Progenitor cell of endocrine pancreas (in vitro differentiated cells): ENCODE results near the gene DCLRE1B. TPM values are rescaled to one million over a fixed set of nuclear protein-coding genes. Genes with fewer than 3 reads are reported as not detected.

ENCODE experiments used
- DNase-seq: peaks from one replicate; pipeline ENCODE4 v3.0.0; 2021; ENCODE audit warnings: low spot score; ENCODE audit not compliant: unreplicated experiment
- H3K27ac Mint-ChIP-seq: 2 replicates; pipeline ENCODE4 v1.8.0; 2021; ENCODE audit warnings: mild to moderate bottlenecking, moderate library complexity, mixed read lengths
- H3K27me3 Mint-ChIP-seq: 2 replicates; pipeline ENCODE4 v1.8.0; 2021; ENCODE audit warnings: mixed read lengths
- H3K36me3 Mint-ChIP-seq: 2 replicates; pipeline ENCODE4 v1.8.0; 2022; ENCODE audit warnings: mixed read lengths; ENCODE audit not compliant: insufficient read depth
- H3K4me1 Mint-ChIP-seq: 2 replicates; pipeline ENCODE4 v1.8.0; 2021; ENCODE audit warnings: low read depth, mixed read lengths
- H3K4me3 Mint-ChIP-seq: 2 replicates; pipeline ENCODE4 v1.8.0; 2021; ENCODE audit warnings: low read depth, mild to moderate bottlenecking, moderate library complexity, mixed read lengths
- H3K9me3 Mint-ChIP-seq: 2 replicates; pipeline ENCODE4 v1.8.0; 2021; ENCODE audit warnings: low read depth, mixed read lengths
- CTCF ChIP-seq: fragments of 200-600 bp; sonication (generic); IDR thresholded peaks from one replicate; pipeline ENCODE4 v1.5.0; 2021; ENCODE audit warnings: antibody characterized with exemption, mild to moderate bottlenecking; ENCODE audit not compliant: unreplicated experiment
- total RNA-seq: library from RNA; stranded (reverse); gene quantifications from 2 replicates; pipeline ENCODE4 v1.2.1, GENCODE V29; 2021

Gene DCLRE1B
- total RNA-seq, 1 donor from 2014 or later, result 10.2 TPM

GRCh38 chr1:113949007-113949406 lies 43.9 kb downstream of the DCLRE1B start:
- Mint-ChIP-seq H3K36me3 (peaks cover 16% of the 10 kb centered on the region), H3K4me1 (peaks cover 22% of the 10 kb centered on the region), H3K27me3 (no peaks in the 10 kb centered on the region), H3K27ac (no peak overlapping the region), H3K9me3 (peaks cover 5% of the 10 kb centered on the region), H3K4me3 (no peak overlapping the region)
- no peak for DNase-seq
- TF ChIP-seq CTCF, result peak; percentile 28

- TF ChIP-seq CTCF, result no peak
- peaks cover 10% of the 10 kb centered on the region for H3K36me3 Mint-ChIP-seq
- DNase-seq, result no peak
- H3K27me3 Mint-ChIP-seq, result no peaks in the 10 kb centered on the region
- H3K4me3 Mint-ChIP-seq, result no peak overlapping the region
- H3K27ac Mint-ChIP-seq, result no peak overlapping the region
- H3K4me1 Mint-ChIP-seq, result peaks cover 21% of the 10 kb centered on the region
- H3K9me3 Mint-ChIP-seq, result no peaks in the 10 kb centered on the region
Measured at GRCh38 chr1:113950908-113951307, 45.8 kb downstream of the DCLRE1B start.

GRCh38 chr1:113951719-113952118 lies 46.6 kb downstream of the DCLRE1B start:
- H3K4me1 Mint-ChIP-seq, result peaks cover 13% of the 10 kb centered on the region
- H3K9me3 Mint-ChIP-seq, result no peaks in the 10 kb centered on the region
- no peak overlapping the region for H3K27ac Mint-ChIP-seq
- no peak overlapping the region for H3K4me3 Mint-ChIP-seq
- no peaks in the 10 kb centered on the region for H3K27me3 Mint-ChIP-seq
- TF ChIP-seq CTCF, result no peak
- DNase-seq, result no peak
- peaks cover 7% of the 10 kb centered on the region for H3K36me3 Mint-ChIP-seq

GRCh38 chr1:113957984-113958383 lies 52.9 kb downstream of the DCLRE1B start:
- H3K4me1 Mint-ChIP-seq, result peaks cover 3% of the 10 kb centered on the region

GRCh38 chr1:113958691-113959090 lies 53.6 kb downstream of the DCLRE1B start:
- Mint-ChIP-seq H3K36me3 (peaks cover 24% of the 10 kb centered on the region), H3K27ac (no peak overlapping the region), H3K4me3 (no peak overlapping the region), H3K27me3 (no peaks in the 10 kb centered on the region), H3K9me3 (no peaks in the 10 kb centered on the region), H3K4me1 (peaks cover 3% of the 10 kb centered on the region)
- no peak for TF ChIP-seq CTCF
- no peak for DNase-seq

More at GRCh38 chr1:113957984-113958383, 52.9 kb downstream of the DCLRE1B start:
- no peaks in the 10 kb centered on the region for H3K9me3 Mint-ChIP-seq
- TF ChIP-seq CTCF, result no peak
- no peak overlapping the region for H3K27ac Mint-ChIP-seq
- no peak for DNase-seq
- H3K4me3 Mint-ChIP-seq, result no peak overlapping the region
- no peaks in the 10 kb centered on the region for H3K27me3 Mint-ChIP-seq
- peaks cover 20% of the 10 kb centered on the region for H3K36me3 Mint-ChIP-seq
